ENCODE data around the gene APMAP. TPM values are rescaled to one million over a fixed set of nuclear protein-coding genes. Genes with fewer than 3 reads are reported as not detected.

Gene APMAP
- total and polyA plus RNA-seq, 2 experiments from 2014 or later: 50.4 to 90.2 TPM

DNA sequence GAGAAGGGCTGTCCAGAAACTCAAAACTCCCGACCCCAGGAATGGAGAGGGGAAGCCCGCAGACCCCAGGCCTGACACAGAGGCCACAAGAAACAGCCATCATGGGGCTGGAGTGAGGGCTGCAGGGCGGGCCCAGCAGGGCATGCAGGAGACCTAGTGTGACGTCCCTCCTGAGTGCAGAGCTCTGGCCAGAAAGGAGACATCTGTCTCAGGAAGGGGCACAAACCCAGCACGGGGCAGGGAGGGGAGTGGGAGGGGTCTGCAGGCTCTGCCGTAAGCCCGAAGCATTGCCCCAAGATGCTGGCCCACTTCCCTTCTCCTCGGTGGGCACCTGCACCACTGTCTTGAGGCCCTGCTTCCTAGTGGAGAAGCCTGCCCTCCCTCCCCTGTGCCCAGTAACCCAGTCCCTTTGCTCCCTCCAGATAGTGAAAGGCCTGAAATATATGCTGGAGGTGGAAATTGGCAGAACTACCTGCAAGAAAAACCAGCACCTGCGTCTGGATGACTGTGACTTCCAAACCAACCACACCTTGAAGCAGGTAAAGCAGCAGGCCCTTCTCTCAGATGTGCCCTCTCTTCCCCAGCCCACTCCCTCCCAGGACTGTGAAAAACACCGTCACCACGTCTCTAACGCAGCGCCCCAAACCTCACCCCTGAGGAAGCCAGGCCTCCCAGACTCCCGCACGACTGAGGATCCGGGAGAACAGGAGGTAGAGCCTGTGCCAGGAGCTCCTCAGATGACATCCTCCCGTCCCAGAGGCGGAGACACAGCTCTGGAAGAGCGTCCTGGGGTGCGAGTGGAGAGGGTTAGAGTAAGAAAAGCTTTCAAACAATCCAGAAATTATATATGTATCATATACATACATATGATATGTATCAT is 33.8 kb downstream of the APMAP start:
- H3K9me3 ChIP-seq (ENCODE audit: low read depth): no peaks in the 10 kb centered on the region
- H3K4me3 ChIP-seq: no peak overlapping the region
- TF ChIP-seq, protein P1, sequence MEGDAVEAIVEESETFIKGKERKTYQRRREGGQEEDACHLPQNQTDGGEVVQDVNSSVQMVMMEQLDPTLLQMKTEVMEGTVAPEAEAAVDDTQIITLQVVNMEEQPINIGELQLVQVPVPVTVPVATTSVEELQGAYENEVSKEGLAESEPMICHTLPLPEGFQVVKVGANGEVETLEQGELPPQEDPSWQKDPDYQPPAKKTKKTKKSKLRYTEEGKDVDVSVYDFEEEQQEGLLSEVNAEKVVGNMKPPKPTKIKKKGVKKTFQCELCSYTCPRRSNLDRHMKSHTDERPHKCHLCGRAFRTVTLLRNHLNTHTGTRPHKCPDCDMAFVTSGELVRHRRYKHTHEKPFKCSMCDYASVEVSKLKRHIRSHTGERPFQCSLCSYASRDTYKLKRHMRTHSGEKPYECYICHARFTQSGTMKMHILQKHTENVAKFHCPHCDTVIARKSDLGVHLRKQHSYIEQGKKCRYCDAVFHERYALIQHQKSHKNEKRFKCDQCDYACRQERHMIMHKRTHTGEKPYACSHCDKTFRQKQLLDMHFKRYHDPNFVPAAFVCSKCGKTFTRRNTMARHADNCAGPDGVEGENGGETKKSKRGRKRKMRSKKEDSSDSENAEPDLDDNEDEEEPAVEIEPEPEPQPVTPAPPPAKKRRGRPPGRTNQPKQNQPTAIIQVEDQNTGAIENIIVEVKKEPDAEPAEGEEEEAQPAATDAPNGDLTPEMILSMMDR (IDR thresholded peaks at IDR 0.05; ENCODE audit: low read depth, low read length): no peak
- no peaks in the 10 kb centered on the region for H3K4me1 ChIP-seq (ENCODE audit: low read depth)
- no peak for DNase-seq (ENCODE audit: low read depth in 1 of 2, low spot score in 1 of 2)
- no peaks in the 10 kb centered on the region for H3K27me3 ChIP-seq
- H3K36me3 ChIP-seq: no peaks in the 10 kb centered on the region
- no peak overlapping the region for H3K27ac ChIP-seq

DNA sequence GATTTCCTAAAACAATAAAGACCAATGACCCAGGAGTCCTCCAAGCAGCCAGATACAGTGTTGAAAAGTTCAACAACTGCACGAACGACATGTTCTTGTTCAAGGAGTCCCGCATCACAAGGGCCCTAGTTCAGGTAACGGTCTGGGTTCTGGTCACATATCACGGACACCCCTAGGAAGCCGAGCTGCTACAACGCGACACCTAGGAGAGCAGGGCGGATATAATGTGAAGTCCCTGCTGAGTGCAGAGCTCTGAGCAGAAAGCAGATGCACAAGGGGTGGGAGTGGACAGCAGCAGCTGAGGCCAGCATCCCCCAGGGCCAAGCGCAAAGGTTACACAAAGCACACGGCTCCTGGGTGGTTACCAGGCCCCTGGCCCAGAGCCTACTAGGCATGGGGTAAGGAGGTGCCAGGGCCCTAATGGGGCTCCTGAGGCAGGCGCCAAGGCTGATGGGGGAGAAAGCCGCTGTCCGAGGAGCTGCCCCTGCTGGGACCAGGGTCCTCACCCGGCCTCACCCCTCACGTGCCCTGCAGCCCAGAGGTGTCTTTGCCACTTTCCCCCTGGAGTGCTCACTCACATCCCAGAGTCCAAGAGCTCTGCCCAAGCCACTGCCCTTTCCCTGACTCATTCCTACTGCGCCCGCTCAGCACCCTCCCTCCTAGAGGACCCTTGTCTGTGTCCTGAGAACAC is 35.1 kb downstream of the APMAP start:
- TF ChIP-seq, protein P1 (IDR thresholded peaks at IDR 0.05; ENCODE audit: low read depth, low read length): no peak
- Histone ChIP-seq H3K4me3 (no peak overlapping the region), H3K9me3 (ENCODE audit: low read depth) (no peaks in the 10 kb centered on the region), H3K27ac (no peak overlapping the region), H3K36me3 (no peaks in the 10 kb centered on the region), H3K4me1 (ENCODE audit: low read depth) (no peaks in the 10 kb centered on the region), H3K27me3 (no peaks in the 10 kb centered on the region)
- DNase-seq (ENCODE audit: low read depth in 1 of 2, low spot score in 1 of 2): no peak

DNA sequence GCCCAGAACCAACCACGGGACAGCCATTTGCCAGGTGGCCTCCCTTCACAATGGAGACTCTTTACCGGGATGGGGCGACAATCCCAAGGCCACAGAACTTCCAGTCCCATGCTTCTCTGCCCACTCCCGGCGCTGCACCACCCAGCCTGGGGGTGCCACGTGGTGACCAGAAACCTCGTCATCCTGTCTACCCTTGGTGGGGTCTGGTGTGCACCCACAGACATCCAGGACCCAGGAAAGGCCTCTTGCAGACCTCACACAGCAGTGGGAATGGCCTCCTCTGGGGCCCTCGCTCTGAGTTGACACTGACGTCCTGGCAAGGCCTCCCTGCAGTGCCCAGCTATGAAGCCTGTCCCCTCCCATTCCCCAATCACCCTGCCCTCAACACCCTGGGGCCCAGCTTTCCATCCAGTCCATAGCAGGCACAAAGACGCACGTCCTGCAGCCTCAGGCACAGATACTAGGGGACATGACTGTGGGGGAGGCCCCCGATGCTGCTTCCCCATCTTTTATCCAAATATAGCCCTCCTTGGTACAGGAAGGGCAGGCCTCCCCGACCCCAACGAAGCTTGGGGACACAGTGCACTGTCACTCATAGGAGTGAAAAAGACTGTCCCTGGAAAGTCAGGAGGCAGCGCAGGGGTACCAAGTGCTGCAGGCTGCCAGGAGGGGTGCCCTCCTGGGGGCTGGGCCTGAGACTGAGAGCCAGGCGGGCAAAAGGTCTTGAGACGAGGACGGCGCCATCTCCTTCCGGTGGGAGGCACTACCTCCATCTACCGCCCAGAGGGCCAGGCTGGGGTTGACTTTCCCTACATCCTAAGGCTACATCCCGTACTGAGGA is 36.3 kb downstream of the APMAP start:
- no peaks in the 10 kb centered on the region for H3K4me1 ChIP-seq (ENCODE audit: low read depth)
- no peak for DNase-seq (ENCODE audit: low read depth in 1 of 2, low spot score in 1 of 2)
- no peaks in the 10 kb centered on the region for H3K36me3 ChIP-seq
- TF ChIP-seq, protein P1 (IDR thresholded peaks at IDR 0.05; ENCODE audit: low read depth, low read length): no peak
- H3K27ac ChIP-seq: no peak overlapping the region
- no peak overlapping the region for H3K4me3 ChIP-seq
- no peaks in the 10 kb centered on the region for H3K27me3 ChIP-seq
- H3K9me3 ChIP-seq (ENCODE audit: low read depth): no peaks in the 10 kb centered on the region

- Histone ChIP-seq H3K9me3 (ENCODE audit: low read depth) (no peaks in the 10 kb centered on the region), H3K27ac (no peak overlapping the region), H3K36me3 (no peaks in the 10 kb centered on the region), H3K27me3 (no peaks in the 10 kb centered on the region), H3K4me3 (no peak overlapping the region), H3K4me1 (ENCODE audit: low read depth) (no peaks in the 10 kb centered on the region)
- TF ChIP-seq, protein P1 (IDR thresholded peaks at IDR 0.05; ENCODE audit: low read depth, low read length): no peak
- no peak for DNase-seq (ENCODE audit: low read depth in 1 of 2, low spot score in 1 of 2)
Measured at GRCh38 chr20:24955045-24955444, 37.5 kb downstream of the APMAP start.

GRCh38 chr20:24954566-24954965 is 38.0 kb downstream of the APMAP start:
- H3K27me3 ChIP-seq: no peaks in the 10 kb centered on the region
- H3K27ac ChIP-seq: no peak overlapping the region
- DNase-seq (ENCODE audit: low read depth in 1 of 2, low spot score in 1 of 2): no peak
- H3K36me3 ChIP-seq: no peaks in the 10 kb centered on the region
- no peaks in the 10 kb centered on the region for H3K9me3 ChIP-seq (ENCODE audit: low read depth)
- H3K4me1 ChIP-seq (ENCODE audit: low read depth): no peaks in the 10 kb centered on the region
- TF ChIP-seq, protein P1 (IDR thresholded peaks at IDR 0.05; ENCODE audit: low read depth, low read length): no peak
- H3K4me3 ChIP-seq: no peak overlapping the region
